Fibroblast of mammary gland (primary cell): Measurements from ENCODE around the gene SLC35D3.
"Not testable (repeated sequence)": the region's sequence is repeated elsewhere in the genome, so short reads cannot be mapped to it uniquely, and the experiment has no call there.

Experiments
- DNase-seq: peaks from one replicate; pipeline ENCODE4 v3.0.0-alpha.2; 2010; ENCODE audit warnings: low read depth
- H3K4me3 ChIP-seq: 2 replicates; pipeline ENCODE4 v1.5.1; 2011; ENCODE audit warnings: low read depth, mild to moderate bottlenecking, low read length, moderate library complexity; ENCODE audit not compliant: control insufficient read depth
- TF ChIP-seq, protein P1 (sequence below): conservative IDR thresholded peaks from 2 replicates; pipeline ENCODE4 v1.5.1; 2011; ENCODE audit warnings: low read depth, low read length, inconsistent platforms; ENCODE audit not compliant: control insufficient read depth, insufficient read depth

SLC35D3 gene

DNA sequence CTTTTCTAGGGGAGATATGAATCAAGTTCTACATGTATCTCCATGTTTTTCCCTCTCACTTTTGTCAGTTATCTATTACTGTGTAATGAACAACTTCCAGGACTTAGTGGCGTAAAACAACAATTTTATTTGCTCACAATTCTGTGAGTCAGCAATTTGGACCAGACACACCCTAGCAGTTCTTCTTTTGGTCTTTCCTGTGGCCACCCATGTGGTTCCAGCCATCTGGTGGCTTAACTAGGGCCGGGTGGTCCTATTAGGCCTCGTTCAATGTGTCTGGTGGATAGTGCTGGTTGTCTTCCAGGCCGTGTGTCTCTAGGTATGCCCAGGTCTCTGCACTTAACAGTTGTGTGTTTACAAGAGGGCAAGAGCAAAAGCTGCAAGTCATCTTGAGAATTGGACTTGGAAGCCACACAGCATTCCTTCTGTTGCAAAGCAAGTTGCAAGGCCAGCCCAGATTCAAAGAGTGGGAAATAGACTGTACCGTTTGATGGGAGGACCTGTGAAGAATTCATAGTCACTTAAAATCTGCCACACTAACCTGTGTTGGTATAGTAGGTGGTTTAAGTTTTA is 20.8 kb upstream of the SLC35D3 start:
- no peak overlapping the region for H3K4me3 ChIP-seq
- TF ChIP-seq, protein P1, sequence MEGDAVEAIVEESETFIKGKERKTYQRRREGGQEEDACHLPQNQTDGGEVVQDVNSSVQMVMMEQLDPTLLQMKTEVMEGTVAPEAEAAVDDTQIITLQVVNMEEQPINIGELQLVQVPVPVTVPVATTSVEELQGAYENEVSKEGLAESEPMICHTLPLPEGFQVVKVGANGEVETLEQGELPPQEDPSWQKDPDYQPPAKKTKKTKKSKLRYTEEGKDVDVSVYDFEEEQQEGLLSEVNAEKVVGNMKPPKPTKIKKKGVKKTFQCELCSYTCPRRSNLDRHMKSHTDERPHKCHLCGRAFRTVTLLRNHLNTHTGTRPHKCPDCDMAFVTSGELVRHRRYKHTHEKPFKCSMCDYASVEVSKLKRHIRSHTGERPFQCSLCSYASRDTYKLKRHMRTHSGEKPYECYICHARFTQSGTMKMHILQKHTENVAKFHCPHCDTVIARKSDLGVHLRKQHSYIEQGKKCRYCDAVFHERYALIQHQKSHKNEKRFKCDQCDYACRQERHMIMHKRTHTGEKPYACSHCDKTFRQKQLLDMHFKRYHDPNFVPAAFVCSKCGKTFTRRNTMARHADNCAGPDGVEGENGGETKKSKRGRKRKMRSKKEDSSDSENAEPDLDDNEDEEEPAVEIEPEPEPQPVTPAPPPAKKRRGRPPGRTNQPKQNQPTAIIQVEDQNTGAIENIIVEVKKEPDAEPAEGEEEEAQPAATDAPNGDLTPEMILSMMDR = no peak
- DNase-seq = no peak

DNA sequence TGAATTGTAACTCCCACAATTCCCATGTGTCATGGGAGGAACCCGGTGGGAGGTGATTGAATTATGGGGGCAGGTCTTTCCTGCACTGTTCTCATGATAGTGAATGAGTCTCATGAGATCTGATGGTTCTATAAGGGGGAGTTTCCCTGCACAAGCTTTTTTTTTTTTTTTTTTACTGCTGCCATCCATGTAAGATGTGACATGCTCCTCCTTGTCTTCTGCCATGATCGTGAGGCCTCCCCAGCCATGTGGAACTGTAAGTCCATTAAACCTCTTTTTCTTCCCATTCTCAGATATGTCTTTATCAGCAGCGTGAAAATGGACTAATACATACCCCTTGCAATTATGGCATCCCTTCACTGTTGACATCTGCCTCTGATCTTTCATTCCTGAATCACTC is 17.6 kb upstream of the SLC35D3 start:
- H3K4me3 ChIP-seq, DNase-seq: not testable (repeated sequence)

DNA sequence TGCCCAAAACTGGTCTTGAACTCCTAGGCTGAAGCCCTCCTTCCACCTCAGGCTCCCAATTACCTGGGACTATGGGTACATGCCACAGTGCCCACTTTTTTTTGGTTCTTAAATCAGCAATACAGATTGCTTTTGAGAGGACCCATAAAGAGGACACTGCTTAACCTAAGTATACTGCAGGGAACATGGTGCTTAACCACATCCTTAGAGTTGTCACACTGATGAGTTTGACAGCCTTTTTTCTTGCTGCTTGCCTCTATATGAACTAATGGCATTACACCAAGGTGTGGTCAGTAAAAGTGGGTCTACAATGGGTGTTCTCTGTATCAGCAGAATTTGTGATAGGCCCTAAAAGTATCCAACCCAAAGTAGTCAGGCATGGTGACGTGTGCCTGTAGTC is 7.2 kb upstream of the SLC35D3 start:
- H3K4me3 ChIP-seq = no peak overlapping the region
- no peak for DNase-seq
- TF ChIP-seq, protein P1 = no peak

DNA sequence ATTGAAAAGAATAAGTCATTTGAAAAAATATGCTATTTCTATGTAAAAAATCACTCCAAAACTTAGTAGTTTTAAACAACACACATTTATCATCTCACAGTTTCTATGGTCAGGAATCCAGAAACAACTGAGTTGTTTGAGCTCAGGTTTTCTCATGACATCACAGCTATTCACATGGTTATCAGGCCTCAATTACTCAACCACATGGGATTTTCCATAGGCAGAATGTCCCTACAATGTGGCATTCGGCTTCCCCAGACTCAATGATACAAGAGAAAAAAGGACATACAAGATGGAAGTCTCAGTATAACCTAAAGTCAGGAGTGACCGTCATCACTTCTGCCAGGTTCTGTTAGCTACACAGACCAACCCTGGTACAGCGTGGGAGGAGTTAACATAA is 3.4 kb upstream of the SLC35D3 start:
- no peak for DNase-seq
- H3K4me3 ChIP-seq = no peak overlapping the region
- TF ChIP-seq, protein P1 = no peak

DNA sequence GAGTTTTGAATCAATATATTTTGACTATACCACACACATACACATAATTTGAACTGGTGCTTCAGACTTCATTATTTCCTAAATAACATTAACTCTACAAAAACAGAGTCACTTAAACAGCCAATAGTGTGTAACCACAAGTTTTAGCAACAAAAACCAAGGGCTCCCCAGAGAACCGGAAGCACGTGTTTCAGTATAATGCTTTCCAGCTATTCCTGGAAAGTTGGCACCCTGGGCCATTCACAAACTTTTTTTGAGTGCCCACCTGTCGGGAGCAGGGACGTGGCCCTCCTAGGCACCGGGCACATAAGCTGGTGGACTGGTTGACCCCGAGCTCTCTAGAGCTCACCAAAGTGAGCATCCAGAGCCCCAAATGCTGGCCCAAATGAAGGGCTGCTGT is 1.9 kb upstream of the SLC35D3 start:
- DNase-seq = peak; percentile 22
- H3K4me3 ChIP-seq = no peak overlapping the region
- TF ChIP-seq, protein P1 = no peak

DNA sequence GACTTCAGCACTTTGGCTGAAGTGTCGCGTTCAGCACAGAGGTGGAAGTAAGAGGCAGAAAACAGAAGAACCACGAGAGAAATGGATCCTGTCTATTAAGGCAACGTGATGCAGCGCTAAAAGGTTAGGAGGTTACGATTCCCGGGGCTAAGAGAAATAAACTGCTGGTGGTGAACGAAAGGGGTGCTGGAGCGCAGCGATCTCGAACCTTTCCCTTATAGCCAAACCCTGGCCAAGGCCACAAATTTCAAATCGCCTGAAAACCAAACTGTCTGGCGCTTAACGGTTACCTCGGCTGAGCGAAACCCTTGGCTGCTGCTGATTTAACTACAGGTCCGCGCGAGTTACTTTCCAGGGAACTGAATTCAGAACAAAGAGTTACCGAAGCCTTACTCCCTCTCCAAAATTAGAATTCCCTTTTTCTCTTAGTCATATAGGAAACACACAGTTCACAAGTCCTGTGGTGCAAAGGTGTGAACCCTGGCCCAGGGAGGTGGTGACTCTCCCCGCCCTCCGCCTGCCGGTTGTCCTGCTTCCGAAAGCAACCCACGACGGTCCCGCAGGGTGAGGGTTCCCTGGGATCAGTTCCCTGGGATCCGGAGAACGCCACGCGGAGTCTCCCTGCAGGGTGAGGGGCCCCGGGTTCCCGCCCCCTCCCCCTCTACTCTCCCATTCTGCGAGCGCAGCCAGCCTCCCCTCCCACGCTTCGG is 1.3 kb upstream of the SLC35D3 start:
- peak overlapping the region; percentile 35 for H3K4me3 ChIP-seq
- TF ChIP-seq, protein P1 = no peak
- peak; percentile 16 for DNase-seq

DNA sequence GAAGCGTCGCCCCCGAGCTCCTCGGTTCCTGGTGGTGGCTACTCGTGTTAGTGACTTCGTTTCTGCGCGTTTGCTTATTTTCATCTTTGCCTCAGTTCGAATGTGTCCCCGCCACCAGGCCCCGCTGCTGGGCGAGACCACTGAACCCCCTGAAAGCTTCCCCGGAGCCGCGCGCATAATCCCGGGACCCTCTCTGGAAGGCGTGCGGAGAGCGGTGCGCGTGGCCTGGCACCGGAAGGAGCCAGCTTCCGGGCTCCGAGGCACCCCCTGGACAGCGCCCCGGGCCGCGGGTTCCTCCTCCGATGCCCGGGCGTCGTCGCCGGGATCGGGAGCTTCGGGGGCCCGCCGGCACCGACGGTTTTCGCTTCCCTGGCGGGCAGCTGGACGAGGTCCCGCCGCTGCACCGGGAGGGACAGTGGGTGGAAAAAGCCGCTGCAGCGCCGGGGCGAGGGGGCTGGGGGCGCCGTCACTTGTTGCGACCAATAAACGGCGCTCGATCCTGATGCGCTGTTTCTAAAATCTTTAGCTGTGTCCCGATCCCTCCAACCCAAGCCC is 643 bp upstream of the SLC35D3 start:
- TF ChIP-seq, protein P1 = no peak
- DNase-seq = no peak
- H3K4me3 ChIP-seq = peak overlapping the region; percentile 35
